ENCODE data around the gene CFAP65. TPM values are rescaled to one million over a fixed set of nuclear protein-coding genes. Genes with fewer than 3 reads are reported as not detected.

Gene CFAP65
- total RNA-seq, 1 experiment from 2014 or later, result 0.44 TPM

GRCh38 chr2:219076253-219076652, 34.9 kb upstream of the CFAP65 start:
- Mint-ChIP-seq H3K27ac (no peak overlapping the region), H3K4me1 (peaks cover 11% of the 10 kb centered on the region), H3K36me3 (no peaks in the 10 kb centered on the region; the same call in 1 of the 2 replicates), H3K4me3 (no peak overlapping the region), H3K9me3 (no peaks in the 10 kb centered on the region), H3K27me3 (ENCODE audit: low read depth) (no peaks in the 10 kb centered on the region)
- ChIA-PET CTCF (interaction anchor here (0.8 to 6.0 kb wide), 3 partner anchors 28 to 59 kb away, joined by 4 to 86 read pairs (median 80); no protein-coding TSS in a partner anchor), POLR2A (no interaction called here)
- DNase-seq (ENCODE audit: low spot score) (no peak), ATAC-seq (no peak)
- TF ChIP-seq TEAD4 (CRISPR knock-in tag; IDR thresholded peaks at IDR 0.05) (no peak), OVOL2 (CRISPR knock-in tag; IDR thresholded peaks at IDR 0.05; ENCODE audit: borderline replicate concordance) (no peak), ZNF396 (CRISPR knock-in tag; IDR thresholded peaks at IDR 0.05; ENCODE audit: borderline replicate concordance) (no peak), NFATC4 (CRISPR knock-in tag; IDR thresholded peaks at IDR 0.05) (no peak), ZBTB21 (CRISPR knock-in tag; IDR thresholded peaks at IDR 0.05; ENCODE audit: borderline replicate concordance) (no peak), SMAD3 (CRISPR knock-in tag; IDR thresholded peaks at IDR 0.05; ENCODE audit: borderline replicate concordance) (no peak), ELF4 (CRISPR knock-in tag; IDR thresholded peaks at IDR 0.05; ENCODE audit: low read depth) (no peak), STAT6 (CRISPR knock-in tag; conservative IDR thresholded peaks at IDR 0.05; ENCODE audit: low read depth) (no peak), SP1 (CRISPR knock-in tag; conservative IDR thresholded peaks at IDR 0.05) (no peak), HMGXB4 (CRISPR knock-in tag; IDR thresholded peaks at IDR 0.05) (no peak), TCF7 (CRISPR knock-in tag; IDR thresholded peaks at IDR 0.05; ENCODE audit: low read depth) (no peak)
- TF ChIP-seq, protein P1, sequence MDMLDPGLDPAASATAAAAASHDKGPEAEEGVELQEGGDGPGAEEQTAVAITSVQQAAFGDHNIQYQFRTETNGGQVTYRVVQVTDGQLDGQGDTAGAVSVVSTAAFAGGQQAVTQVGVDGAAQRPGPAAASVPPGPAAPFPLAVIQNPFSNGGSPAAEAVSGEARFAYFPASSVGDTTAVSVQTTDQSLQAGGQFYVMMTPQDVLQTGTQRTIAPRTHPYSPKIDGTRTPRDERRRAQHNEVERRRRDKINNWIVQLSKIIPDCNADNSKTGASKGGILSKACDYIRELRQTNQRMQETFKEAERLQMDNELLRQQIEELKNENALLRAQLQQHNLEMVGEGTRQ (CRISPR knock-in tag; IDR thresholded peaks at IDR 0.05), result no peak

GRCh38 chr2:219073413-219074129, 32.3 kb upstream of the CFAP65 start:
- CTCF ChIA-PET, result interaction anchor here (0.6 to 6.0 kb wide), 44 partner anchors 9 to 271 kb away, joined by 3 to 87 read pairs (median 6); partner anchors contain the start of genes CFAP65, IHH and TUBA4B
- no peak overlapping the region for H3K27ac Mint-ChIP-seq
- H3K9me3 Mint-ChIP-seq, result no peaks in the 10 kb centered on the region
- no peaks in the 10 kb centered on the region for H3K27me3 Mint-ChIP-seq (ENCODE audit: low read depth)
- DNase-seq (ENCODE audit: low spot score) (peak; percentile 66), ATAC-seq (peak; percentile 88)
- H3K4me3 Mint-ChIP-seq, result no peak overlapping the region
- H3K4me1 Mint-ChIP-seq, result peaks cover 6% of the 10 kb centered on the region
- POLR2A ChIA-PET, result interaction anchor here (0.6 kb wide), 1 partner anchor 205 kb away, joined by 3 read pairs; no protein-coding TSS in a partner anchor
- H3K36me3 Mint-ChIP-seq, result no peaks in the 10 kb centered on the region; the same call in 1 of the 2 replicates
- TF ChIP-seq ZNF138 (CRISPR knock-in tag; conservative IDR thresholded peaks at IDR 0.05) (no peak), MXD4 (CRISPR knock-in tag; IDR thresholded peaks at IDR 0.05; ENCODE audit: borderline replicate concordance) (no peak), ZBTB21 (CRISPR knock-in tag; IDR thresholded peaks at IDR 0.05; ENCODE audit: borderline replicate concordance) (no peak), ZMAT4 (CRISPR knock-in tag; IDR thresholded peaks at IDR 0.05) (no peak), E2F4 (CRISPR knock-in tag; IDR thresholded peaks at IDR 0.05; ENCODE audit: borderline replicate concordance, low read depth) (no peak), ZNF532 (CRISPR knock-in tag; IDR thresholded peaks at IDR 0.05; ENCODE audit: borderline replicate concordance) (no peak), NFE2L1 (CRISPR knock-in tag; IDR thresholded peaks at IDR 0.05) (no peak), RORB (CRISPR knock-in tag; IDR thresholded peaks at IDR 0.05) (no peak), ZNF219 (CRISPR knock-in tag; IDR thresholded peaks at IDR 0.05; ENCODE audit: borderline replicate concordance) (no peak), ZNF671 (CRISPR knock-in tag; IDR thresholded peaks at IDR 0.05) (no peak), JAZF1 (CRISPR knock-in tag; IDR thresholded peaks at IDR 0.05) (no peak), HMGA2 (CRISPR knock-in tag; IDR thresholded peaks at IDR 0.05) (no peak)
